ENCODE data around the gene SPEN.
A peak's percentile ranks its signal among the peaks of the same experiment; 100 is the strongest.

SPEN gene

DNA sequence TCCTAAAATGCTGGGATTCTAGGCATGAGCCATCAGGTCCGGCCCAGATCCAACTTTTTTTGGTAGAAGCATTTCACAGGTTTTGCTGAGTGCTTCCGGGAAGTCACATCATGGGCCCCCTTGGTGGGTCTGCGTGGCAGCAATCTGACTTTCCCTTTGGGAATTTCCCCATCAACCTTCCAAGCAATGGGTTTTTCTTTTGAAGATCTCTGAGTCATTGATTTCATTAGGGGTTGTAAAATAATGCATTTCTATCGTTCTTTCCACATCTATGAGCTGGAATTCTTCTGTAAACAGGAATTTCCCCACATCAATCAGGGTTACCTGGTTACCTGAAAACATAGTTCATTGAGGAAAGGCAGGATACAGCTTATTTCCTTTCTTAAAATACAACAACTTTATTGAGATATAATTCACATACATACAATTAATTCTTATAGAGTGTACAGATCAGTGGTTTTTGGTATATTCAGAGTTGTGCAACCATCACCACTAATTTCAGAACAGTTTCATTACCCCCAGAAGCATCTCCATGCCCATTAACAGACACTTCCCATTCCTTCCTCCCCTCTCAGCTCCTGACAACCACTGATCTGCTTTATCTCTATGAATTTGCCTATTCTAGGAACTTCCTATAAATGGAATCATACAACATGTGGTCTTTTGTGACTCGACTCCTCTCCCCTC lies 138.2 kb downstream of the SPEN start:
- DNase-seq (ENCODE audit: low spot score) = no peak

DNA sequence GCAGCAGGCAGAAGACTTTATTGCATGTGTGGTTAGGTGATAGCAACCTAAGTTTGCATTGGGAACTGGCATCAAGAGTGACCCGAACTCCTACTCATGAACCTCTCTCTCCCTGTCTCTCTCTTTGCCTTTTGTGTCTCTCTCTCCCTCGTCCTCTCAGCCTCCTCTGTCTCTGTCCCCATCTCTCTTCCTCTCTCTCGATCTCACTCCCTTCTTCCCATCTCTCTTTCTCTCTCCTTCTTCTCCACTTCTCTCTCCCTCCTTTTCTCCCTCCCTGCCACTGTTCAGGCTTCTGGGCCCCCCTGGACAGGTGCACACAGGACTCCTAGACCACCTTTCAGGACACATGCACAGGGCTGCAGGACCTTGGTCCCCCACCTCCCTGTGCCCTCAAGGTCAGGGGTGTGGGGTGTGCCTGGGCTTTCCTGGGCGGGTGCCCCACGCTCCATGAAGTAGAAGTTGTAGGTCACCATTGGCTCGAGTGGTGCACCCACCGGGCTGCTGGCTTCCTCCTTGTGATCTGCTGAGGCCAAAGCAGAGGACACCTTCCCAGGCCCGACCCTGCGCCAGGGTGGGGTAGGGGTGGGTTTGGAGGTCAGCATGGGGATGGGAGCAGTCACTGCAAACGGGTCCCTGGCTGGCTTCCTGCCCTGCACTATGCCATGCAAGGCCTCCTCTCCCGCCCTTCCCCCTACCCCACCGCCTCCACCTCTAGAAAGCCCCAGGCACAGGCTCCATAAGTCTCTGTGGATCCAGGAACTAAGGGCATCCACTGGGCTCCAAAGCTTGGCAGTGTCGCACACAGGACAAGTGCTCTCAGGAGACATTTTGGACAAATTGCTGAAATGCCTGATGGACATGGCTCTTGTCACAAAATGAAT lies 141.6 kb downstream of the SPEN start:
- no peak for DNase-seq (ENCODE audit: low spot score)

DNA sequence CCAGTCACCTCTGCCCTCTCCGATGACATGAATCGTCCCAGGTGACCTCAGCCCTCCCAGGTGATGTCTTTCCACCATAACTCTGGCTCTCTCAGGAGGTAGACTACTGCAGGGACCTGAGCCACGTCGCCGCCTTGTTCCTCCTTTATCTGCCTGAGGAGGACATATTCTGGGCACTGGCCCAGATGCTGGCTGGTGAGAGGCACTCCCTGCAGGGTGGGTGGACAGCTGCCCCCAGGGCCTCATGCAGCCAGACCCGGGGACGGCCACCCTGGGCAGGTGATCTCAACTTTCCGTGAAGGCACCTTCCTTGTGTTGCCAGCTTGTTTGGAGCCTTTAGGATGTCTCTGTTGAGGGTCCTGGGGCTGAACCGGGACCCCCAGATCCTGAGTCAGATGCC lies 142.3 kb downstream of the SPEN start:
- peak; percentile 10 for DNase-seq (ENCODE audit: low spot score)
